OCI-LY1 (cell line): ENCODE results near the gene ELK4.

ENCODE experiments used
- CTCF ChIP-seq: fragments of 200-600 bp; sonication (generic), shearing (Covaris generic); IDR thresholded peaks from 2 replicates; pipeline ENCODE4 v1.5.1; 2017; ENCODE audit warnings: mild to moderate bottlenecking, antibody characterized with exemption, low read length, moderate library complexity, mixed read lengths
- EZH2 ChIP-seq: fragments of 200-600 bp; sonication (generic), shearing (Covaris generic); IDR thresholded peaks from 2 replicates; pipeline ENCODE4 v1.8.0; 2017; ENCODE audit warnings: borderline replicate concordance, mixed run types, mild to moderate bottlenecking, antibody characterized with exemption, low read length, moderate library complexity, mixed read lengths

- no peak for TF ChIP-seq EZH2
- no peak for TF ChIP-seq CTCF
Observed at GRCh38 chr1:205612104-205612503, 19.7 kb downstream of the ELK4 start.
